Activated B cell treated with CpG ODN at 0.5 μM for 24 hours (primary cell): ENCODE measurements around the gene NCK2. TPM values are rescaled to one million over a fixed set of nuclear protein-coding genes. Genes with fewer than 3 reads are reported as not detected.

Experiments used
- ATAC-seq: fragments of 200-7000 bp; cut with Tn5 transposase; one replicate; pipeline ENCODE4 v1.10.0; 2021; ENCODE audit warnings: low read depth, mild to moderate bottlenecking, moderate library complexity
- CTCF ChIA-PET: fragments of 350-600 bp; sonication (Branson Sonifier 250); formaldehyde crosslinking; loops from one replicate; lab custom pipeline; 2021; ENCODE audit warnings: antibody characterized with exemption; lab: Charles Lee
- POLR2A ChIA-PET: fragments of 350-600 bp; sonication (Branson Sonifier 250); formaldehyde crosslinking; loops from one replicate; lab custom pipeline; 2021; ENCODE audit warnings: antibody characterized with exemption; lab: Charles Lee
- DNase-seq: peaks from one replicate; pipeline ENCODE4 v3.0.0; 2022
- H3K27ac Mint-ChIP-seq: one replicate; pipeline ENCODE4 v1.8.0; 2020; ENCODE audit warnings: mixed read lengths
- H3K27me3 Mint-ChIP-seq: one replicate; pipeline ENCODE4 v1.8.0; 2021; ENCODE audit warnings: mixed read lengths
- H3K36me3 Mint-ChIP-seq: one replicate; pipeline ENCODE4 v1.8.0; 2021; ENCODE audit warnings: low read depth, mixed read lengths
- H3K4me1 Mint-ChIP-seq: one replicate; pipeline ENCODE4 v1.8.0; 2021; ENCODE audit warnings: mixed read lengths
- H3K4me3 Mint-ChIP-seq: one replicate; pipeline ENCODE4 v1.8.0; 2020; ENCODE audit warnings: mild to moderate bottlenecking, mixed read lengths
- H3K9me3 Mint-ChIP-seq: one replicate; pipeline ENCODE4 v1.8.0; 2020; ENCODE audit warnings: mixed read lengths
- CTCF ChIP-seq: fragments of 200-600 bp; IDR thresholded peaks from one replicate; pipeline ENCODE4 v1.8.0; 2022; ENCODE audit warnings: antibody characterized with exemption, mild to moderate bottlenecking
- intact Hi-C: fragments of 100-400 bp; cut with micrococcal nuclease; formaldehyde crosslinking; loops from one replicate; pipeline ENCODE4 v1.15.1; 2024
- total RNA-seq: library from RNA; stranded (reverse); gene quantifications from 2 replicates; pipeline ENCODE4 v1.2.3, GENCODE V29; 2022

Gene NCK2
- total RNA-seq, 1 donor from 2014 or later: 53.4 TPM

- Mint-ChIP-seq H3K27ac (peak overlapping the region; percentile 81), H3K4me3 (peak overlapping the region; percentile 50), H3K36me3 (peaks cover 26% of the 10 kb centered on the region), H3K9me3 (no peaks in the 10 kb centered on the region), H3K4me1 (peaks cover 86% of the 10 kb centered on the region), H3K27me3 (no peaks in the 10 kb centered on the region)
- ATAC-seq (no peak), DNase-seq (no peak)
- ChIA-PET POLR2A (interaction anchor here (1.5 to 4.3 kb wide), 7 partner anchors 11 to 42 kb away, joined by 3 to 20 read pairs (median 10); no protein-coding TSS in a partner anchor), CTCF (interaction anchor here (0.7 to 2.6 kb wide), 11 partner anchors 9 to 212 kb away, joined by 3 to 15 read pairs (median 5); no protein-coding TSS in a partner anchor)
- intact Hi-C loops: loop anchor here (1.0 to 5.0 kb wide), 3 partner anchors 15 to 310 kb away; no protein-coding TSS in a partner anchor
- TF ChIP-seq CTCF: no peak
These were observed 42.9 kb downstream of the NCK2 start for GRCh38 chr2:105787376-105788318.

GRCh38 chr2:105788670-105789290 lies 44.1 kb downstream of the NCK2 start:
- intact Hi-C loops: loop anchor here (2.0 to 5.0 kb wide), 2 partner anchors 14 to 309 kb away; no protein-coding TSS in a partner anchor
- CTCF ChIA-PET: interaction anchor here (0.7 to 2.6 kb wide), 6 partner anchors 8 to 212 kb away, joined by 3 to 7 read pairs (median 4); no protein-coding TSS in a partner anchor
- H3K36me3 Mint-ChIP-seq: peaks cover 20% of the 10 kb centered on the region
- peak overlapping the region; percentile 84 for H3K27ac Mint-ChIP-seq
- ATAC-seq (no peak), DNase-seq (no peak)
- H3K4me1 Mint-ChIP-seq: peaks cover 90% of the 10 kb centered on the region
- no peaks in the 10 kb centered on the region for H3K9me3 Mint-ChIP-seq
- POLR2A ChIA-PET: interaction anchor here (2.0 to 4.3 kb wide), 3 partner anchors 12 to 42 kb away, joined by 5 to 20 read pairs (median 17); no protein-coding TSS in a partner anchor
- no peaks in the 10 kb centered on the region for H3K27me3 Mint-ChIP-seq
- H3K4me3 Mint-ChIP-seq: no peak overlapping the region
- TF ChIP-seq CTCF: no peak

- H3K9me3 Mint-ChIP-seq: no peaks in the 10 kb centered on the region
- peaks cover 90% of the 10 kb centered on the region for H3K4me1 Mint-ChIP-seq
- no peak for DNase-seq
- ChIA-PET CTCF (interaction anchor here (0.9 to 1.4 kb wide), 4 partner anchors 9 to 40 kb away, joined by 3 to 4 read pairs (median 4); no protein-coding TSS in a partner anchor), POLR2A (interaction anchor here (0.8 to 4.3 kb wide), 7 partner anchors 9 to 46 kb away, joined by 3 to 17 read pairs (median 7); no protein-coding TSS in a partner anchor)
- intact Hi-C loops: loop anchor here (1.0 to 10.0 kb wide), 5 partner anchors 8 to 455 kb away; partner anchors contain the start of gene C2orf49
- peak overlapping the region; percentile 64 for H3K4me3 Mint-ChIP-seq
- ATAC-seq: peak; percentile 81
- peaks cover 15% of the 10 kb centered on the region for H3K36me3 Mint-ChIP-seq
- no peak for TF ChIP-seq CTCF
- H3K27ac Mint-ChIP-seq: peak overlapping the region; percentile 84
- H3K27me3 Mint-ChIP-seq: no peaks in the 10 kb centered on the region
These were observed 45.2 kb downstream of the NCK2 start for GRCh38 chr2:105789745-105790460.

GRCh38 chr2:105790461-105791149 lies 45.9 kb downstream of the NCK2 start:
- peak; percentile 15 for ATAC-seq
- Mint-ChIP-seq H3K9me3 (no peaks in the 10 kb centered on the region), H3K27ac (peak overlapping the region; percentile 84), H3K27me3 (no peaks in the 10 kb centered on the region), H3K4me1 (peaks cover 94% of the 10 kb centered on the region), H3K4me3 (peak overlapping the region; percentile 64), H3K36me3 (peaks cover 15% of the 10 kb centered on the region)
- no peak for DNase-seq
- POLR2A ChIA-PET: interaction anchor here (0.8 to 4.3 kb wide), 7 partner anchors 8 to 46 kb away, joined by 3 to 17 read pairs (median 7); no protein-coding TSS in a partner anchor
- intact Hi-C loops: loop anchor here (1.0 to 10.0 kb wide), 3 partner anchors 8 to 456 kb away; partner anchors contain the start of gene C2orf49
- CTCF ChIA-PET: interaction anchor here (0.9 to 1.3 kb wide), 2 partner anchors 11 to 39 kb away, joined by 3 to 4 read pairs; no protein-coding TSS in a partner anchor
- no peak for TF ChIP-seq CTCF
